HG03558 (cell line): Measurements from ENCODE around the gene C19orf25.
A peak's percentile ranks its signal among the peaks of the same experiment; 100 is the strongest.

Source experiments
- ATAC-seq: cut with Tn5 transposase; IDR thresholded peaks from one replicate; pipeline ENCODE4 v1.9.1; 2021; ENCODE audit warnings: moderate number of reproducible peaks; ENCODE audit not compliant: unreplicated experiment; ENCODE audit errors: extremely low read depth

Gene C19orf25

DNA sequence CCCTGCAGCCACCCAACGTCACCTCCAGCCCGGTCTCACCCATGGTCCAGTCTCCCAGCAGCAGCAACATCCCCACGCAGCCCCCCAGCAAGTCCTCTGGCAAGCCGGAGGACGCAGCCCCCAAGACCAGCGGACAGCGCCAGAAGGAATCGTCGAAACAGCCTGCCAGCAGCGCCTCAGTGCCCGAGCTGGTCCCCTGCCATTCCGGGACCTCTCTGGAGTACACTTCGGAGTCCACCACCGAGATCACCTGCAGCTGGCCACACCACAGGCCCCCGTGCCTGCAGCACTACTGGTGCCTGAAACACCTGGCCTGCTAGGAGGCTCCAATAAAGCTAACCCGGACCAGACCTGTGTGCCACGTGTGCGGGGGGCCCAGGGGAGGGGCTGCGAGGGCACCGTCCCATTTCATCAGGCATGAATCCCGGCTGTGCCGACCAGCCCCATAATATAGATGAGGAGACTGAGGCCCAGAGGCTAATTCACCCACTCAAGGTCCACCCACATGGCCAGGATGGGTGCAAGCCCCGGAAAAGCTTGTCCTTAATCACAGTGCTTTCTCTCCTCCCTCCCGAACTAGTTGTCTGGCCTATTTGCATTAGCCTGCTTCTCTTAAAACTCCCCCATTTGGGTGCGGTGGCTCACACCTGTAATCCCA, 18.7 kb upstream of the C19orf25 start:
- no peak for ATAC-seq

DNA sequence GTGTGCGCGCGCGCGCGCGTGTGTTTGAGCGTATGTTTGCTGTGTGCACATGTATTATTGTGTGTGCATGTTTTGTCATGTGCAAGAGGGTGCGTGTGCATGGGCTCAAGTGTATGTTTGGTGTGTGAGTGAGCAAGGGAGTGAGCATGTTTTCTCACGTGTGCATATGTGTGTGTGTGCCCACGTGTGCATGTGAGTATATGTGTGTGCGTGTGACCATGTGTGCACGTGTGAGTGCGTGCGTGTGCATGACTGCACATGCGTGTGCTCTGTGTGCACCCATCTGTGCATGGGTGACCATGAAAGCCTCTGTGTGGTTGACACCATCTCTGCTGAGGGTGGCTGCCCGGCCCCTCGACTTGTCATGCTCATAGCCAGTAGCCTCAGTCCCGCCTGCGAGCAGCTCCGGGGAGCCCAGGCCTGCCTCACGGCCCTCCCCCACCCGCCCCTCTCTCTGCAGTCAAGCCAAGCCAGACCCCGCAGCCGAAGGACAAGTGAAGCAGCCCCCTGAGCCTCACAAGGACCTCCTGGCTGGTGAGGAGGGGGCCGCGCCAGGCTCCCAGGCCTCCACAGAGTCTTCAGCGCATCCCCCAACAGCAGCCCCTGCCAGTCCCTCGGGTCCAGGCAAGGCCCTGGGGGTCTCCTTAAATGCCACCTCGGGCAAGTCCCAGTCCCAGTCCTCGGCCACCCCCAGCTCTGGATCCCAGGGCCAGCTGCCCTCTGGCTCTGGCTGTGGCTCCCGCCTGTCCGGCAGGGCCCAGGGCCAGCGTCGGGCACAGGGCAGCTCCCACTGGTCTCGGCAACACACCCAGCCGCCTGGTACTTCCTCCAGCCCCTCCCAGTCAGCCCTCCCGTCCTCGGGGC, 17.9 kb upstream of the C19orf25 start:
- ATAC-seq: no peak

DNA sequence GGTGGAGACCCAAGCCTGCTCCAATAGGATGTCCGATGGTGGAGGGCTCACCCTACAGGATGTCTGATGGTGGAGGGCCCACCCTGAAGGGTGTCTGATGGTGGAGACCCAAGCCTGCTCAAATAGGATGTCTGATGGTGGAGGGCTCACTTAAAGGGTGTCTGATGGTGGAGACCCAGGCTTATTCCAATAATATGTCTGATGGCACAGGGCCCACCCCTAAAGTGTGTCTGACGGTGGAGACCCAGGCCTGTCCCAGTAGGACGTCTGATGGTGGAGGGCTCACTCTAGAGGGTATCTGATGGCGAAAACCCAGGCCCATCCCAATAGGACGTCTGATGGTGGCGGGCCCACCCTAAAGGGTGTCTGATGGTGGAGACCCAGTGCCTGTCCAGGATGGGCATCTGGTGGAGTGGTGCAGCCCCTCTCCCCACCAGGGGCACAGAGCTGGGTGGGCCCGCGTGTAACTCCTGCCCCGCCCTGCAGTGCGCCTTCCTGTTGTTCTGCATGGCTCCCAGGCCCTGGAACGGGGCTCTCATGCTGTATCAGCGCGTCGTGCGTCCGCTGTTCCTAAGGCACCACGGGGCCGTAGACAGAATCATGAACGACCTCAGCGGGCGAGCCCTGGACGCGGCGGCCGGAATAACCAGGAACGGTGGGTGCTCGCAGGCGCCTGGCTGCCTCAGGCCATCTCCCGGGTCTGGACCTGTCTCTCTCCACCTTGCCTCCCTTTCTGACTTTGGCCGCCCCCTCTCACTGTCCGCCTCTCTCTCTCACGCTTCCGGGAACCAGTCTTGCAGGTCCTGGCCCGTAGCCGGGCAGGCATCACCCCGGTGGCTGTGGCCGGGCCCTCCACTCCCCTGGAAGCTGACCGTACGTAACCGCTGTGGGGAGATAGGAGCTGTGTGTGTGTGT, 17.0 kb upstream of the C19orf25 start:
- no peak for ATAC-seq

DNA sequence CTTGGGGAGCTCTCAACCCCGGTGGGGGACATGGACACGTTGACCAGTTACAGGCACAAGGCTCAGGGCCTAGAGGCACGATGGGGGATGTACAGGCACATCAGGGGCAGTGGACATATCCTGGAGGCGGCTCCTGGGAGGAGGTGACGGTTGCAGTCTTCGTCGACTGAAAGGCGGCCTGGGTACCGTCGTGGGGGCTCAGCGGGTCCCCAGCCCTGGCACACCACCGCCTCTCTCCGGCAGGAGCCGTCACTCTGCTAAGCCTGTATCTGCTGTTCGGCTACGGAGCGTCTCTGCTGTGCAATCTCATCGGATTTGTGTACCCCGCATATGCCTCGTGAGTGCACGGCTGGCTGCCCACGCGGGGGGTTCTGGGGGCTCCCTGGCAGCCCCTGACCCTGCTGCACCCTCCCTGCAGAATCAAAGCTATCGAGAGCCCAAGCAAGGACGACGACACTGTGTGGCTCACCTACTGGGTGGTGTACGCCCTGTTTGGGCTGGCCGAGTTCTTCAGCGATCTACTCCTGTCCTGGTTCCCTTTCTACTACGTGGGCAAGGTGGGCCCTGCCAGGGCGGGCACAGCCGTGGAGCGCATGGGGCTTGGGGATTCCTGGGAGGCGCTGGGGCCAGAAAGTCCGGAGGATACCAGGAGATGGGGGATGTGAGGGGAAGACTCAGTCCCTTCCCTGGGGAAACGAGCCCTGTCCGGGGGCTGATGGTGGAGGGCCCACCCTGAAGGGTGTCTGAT, 16.2 kb upstream of the C19orf25 start:
- ATAC-seq: no peak

DNA sequence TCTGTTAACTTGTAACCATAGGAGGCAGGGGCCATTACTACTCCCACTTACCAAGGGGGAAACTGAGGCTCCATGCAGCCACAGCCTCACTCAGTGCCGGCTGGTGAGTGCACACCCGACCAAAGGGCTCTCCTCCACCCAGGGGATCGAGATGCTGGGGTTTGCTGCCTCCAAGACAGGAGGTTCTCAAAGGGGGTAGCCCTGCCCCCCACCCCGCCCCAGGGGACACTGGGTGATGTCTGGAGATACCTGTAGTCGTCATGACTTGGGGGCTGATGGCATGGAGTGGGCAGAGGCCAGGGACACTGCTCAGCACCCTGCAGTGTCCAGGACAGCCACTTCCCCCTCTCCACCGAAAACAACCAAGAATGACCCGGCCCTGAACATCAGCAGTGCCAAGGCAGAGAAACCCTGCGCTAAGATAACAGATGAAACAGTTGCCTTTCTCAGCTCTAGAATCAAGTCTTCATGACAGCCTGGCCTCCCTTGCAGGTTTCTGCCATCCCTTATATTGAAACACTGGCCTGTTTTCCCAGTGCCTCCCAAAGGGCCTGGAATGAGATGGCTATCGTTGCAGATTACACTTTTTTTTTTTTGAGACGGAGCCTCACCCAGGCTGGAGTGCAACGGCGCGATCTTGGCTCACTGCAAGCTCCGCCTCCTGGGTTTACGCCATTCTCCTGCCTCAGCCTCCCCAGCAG, 15.2 kb upstream of the C19orf25 start:
- no peak for ATAC-seq

DNA sequence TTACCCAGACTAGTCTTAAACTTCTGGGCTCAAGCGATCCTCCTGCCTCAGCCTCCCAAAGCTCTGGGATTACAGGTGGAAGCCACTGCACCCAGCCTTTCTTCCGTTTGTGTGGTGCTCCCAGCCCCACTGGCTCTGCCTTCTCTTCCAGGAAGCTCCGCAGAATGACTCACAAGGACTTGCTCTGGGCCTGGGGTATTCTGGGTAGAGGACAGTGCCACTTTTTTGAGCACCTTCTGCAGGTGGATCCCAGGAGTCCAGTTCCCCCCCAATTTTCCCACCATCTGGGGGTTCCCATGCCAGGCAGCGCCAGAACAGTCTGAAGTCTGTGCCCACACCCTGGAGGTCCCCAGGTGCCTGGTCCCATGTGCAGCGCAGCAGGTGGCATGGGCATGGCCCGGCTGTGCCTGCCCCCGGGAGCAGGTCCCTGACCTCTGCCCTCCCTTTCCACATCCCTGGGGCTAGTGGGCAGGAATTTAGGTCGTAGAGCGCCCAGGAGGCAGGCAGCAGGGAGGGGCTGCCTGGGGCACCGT, 13.5 kb upstream of the C19orf25 start:
- no peak for ATAC-seq

DNA sequence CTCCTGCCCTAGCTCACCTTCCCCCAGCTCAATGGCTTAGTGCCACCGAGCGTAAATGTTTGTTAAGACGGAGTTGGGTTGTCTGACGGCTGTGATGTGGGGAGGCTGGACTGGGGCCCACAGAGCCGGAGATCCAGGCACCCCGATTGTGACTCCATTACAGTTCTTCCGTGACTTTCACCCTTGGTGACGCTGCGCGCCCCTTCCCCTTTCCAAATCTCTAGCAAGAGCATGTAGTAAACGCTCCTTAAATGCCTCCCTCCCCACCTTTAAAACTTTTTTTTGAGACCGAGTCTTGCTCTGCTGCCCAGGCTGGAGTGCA, 12.8 kb upstream of the C19orf25 start:
- ATAC-seq: no peak

DNA sequence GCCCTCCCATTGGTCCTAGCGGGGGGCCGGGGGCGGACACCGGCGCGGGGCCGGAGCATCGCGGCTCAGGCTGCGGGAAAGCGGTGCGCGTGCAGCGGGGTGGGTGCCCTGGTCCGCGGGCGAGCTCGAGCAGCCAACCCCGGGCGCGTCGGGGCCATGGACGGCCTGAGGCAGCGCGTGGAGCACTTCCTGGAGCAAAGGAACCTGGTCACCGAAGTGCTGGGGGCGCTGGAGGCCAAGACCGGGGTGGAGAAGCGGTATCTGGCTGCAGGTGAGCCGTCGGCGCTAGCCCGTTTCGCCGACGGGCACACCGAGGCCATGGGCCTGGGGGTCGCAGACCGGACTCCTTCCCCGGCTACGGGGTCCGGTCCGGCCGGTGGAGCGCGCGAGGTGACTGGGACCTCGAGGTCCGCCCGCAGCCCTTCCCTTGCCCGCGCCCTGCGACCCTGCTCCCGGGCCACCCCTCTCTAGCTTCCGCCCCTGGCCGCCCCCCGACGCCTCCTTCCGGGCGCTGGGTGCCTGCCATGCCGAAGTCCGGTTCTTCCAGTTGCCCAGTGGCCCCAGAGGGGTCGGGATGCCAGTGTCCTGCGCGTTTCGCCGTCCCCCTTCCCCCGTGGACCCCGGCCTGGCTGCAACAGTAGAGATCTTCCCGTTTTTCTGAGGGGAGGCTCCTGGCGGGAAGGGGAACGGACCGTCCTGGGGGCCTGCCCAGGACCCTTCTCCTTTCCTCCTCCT, 12.3 kb upstream of the C19orf25 start, which contains the start of gene REEP6:
TSS of gene REEP6 (plus strand) at position 68 of the 735 bp plus-strand sequence. CDS start at position 157, 89 bp downstream.
- no peak for ATAC-seq

DNA sequence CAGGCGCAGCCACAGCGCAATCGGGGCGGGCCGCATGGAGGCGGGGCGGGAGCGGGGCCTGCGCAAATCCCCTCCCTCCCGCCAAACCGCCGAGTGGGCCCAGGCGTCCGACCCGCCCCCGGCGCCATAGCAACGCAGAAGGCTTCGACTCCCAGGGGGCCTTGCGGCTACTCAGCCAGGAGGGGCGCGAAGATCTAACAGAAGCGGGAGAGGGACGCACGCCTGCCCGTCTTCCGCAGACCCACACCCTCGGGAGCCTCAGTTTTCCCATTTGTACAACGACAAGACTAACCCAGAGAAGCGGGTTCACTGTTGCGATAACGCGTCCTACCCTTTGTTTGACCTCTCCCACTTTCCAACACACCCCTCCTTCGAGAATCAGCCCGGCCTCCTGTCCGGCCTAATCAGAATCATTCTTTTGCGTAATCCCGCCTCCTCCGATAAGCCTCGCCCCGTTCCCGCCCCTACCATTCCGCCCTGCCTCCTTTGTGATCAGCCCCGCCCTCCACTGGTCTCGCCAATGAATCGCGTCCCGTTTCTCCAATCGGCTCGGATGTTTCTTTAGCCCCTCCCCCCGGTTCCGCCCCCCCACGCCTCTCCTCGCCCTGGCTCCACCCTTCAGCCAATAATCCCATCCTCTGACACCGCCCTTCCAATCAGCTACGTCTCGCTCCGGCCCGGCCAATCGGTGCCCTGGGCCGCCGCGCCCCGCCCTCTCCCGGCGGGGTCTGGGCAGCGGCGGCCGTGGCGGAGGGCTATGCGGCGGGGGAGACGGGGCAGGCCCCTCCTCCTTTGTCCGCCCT, 11.5 kb upstream of the C19orf25 start, which contains the start of gene PCSK4:
TSS of gene PCSK4 (minus strand) at position 40 of the 803 bp plus-strand sequence. CDS start at position 36, 4 bp downstream.
- peak; percentile 55 for ATAC-seq

DNA sequence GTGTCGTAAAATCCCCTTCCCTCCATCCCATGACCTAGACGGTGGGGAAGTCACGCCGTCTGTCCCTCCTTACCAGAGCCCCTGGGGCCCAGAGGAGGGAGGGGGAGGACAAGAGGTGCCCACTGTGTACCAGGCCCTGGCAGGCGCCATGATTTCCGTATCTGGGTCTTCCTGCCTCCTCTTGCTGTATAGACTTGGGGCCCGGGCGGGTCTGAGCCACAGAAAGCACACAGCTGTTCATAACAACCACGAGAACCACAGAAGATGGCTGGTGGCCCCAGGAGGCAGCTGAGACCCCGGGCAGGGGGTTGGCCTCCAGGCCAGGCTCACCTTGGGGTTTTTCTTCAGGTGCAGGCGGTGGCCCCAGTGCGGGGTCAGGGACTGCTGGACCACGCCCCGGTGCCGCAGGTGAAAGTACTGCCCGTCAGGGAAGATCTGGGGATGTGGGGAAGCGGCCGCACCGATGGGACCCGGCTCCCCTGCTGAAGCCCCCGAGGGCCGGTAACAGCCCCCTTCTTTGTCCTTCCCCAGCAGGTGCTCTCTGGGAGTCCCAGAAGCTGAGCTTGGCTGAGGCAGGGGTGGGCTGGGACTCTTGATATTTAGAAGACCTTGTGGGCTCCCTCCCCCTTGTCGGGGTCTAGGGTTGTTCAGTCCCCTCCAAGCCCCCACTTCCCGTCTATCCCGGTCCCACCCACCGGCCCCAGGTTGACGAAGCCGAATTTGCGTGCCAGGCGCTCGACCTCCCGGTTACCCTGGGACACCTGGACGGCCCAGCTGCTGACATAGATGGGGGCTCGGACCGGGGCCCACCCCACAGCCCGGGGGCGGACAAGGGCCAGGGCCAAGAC, 10.7 kb upstream of the C19orf25 start:
- no peak for ATAC-seq

DNA sequence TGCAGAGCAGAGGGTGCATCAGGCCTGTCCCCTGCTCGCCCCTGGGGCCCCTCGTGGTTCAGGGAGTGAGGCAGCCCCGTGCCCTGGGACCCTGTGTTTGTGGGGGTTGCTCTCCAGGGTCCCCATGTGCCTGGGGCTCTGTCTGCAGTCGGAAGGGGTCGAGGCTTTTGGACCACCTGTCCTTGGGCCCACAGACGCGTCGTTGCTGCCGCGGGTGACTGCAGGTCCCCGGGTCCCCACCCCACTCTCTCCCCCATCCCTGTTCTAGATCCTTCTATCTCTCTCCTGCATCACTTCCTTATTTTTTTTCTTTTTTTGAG, 9.2 kb upstream of the C19orf25 start:
- ATAC-seq: no peak

DNA sequence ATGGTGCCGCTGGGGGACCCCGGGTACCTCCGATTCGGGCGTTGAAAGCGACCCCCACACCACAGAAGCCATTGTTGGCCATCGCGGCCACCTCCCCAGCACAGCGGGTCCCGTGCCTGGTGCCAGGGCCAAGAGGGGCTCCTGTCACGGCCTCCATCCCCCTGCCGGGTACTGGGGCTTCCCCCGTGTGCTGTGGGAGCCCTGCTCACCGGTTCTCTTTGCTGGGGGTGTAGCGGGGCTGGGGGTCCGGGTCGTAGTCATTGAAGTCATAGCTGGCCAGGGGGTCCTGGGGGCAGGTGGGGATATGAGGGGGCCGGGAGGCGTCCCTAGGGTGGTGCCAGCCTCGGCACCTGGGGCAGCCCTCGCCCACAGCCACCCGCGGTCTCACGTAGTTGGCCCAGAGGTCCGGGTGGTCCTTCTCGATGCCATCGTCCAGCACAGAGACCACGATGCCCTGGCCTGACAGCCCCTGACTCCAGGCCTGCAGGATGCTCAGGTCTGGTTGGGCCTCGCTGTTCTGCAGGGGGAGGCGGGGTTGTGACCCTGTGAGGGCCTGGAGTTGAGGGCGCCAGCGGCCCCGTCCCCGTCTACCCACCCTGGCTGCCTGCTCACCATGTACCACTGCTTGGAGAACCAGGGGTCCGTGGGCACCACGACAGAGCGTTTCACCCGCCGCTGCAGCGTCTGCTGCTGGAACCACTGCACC, 8.7 kb upstream of the C19orf25 start:
- no peak for ATAC-seq

DNA sequence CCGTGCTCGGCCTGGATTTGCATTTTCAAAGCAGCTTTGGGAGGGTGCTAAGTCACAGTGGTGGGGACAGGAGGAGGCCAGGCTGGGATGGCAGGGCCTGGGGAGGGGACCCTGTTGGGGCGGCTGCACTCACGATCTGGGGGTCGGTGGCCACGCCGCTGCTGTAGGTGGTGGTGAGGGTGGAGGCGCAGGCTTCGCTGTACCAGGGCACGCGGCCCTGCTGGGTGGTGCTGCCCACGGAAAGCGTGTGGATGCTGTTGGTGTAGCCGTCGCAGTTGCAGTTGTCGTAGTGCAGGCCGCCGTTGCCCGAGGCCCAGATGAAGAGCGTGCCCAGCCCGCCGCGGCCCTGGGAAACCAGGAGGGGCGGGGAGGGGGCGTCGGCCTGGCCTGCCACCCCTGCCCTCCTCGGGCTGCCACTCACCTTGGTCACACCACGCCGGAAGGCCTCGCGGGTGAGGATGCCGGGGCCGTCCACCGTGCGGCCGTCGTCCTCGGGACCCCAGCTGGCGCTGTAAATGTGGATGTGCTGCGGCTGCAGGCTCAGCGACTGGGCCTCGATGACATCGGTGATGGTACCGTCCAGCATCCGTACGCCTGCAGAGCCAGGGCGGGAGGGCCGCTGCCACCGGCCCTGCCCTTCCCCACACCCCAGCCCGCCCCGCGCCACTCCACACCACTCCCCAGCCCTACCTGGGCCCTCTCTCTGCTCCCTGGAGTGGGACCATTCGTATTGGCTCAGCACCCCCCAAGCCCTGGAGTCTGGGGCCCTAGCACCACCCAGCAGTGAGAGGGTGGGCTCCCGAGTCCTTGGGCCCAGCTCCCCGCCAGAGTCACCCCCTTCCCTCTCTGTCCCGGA, 7.9 kb upstream of the C19orf25 start:
- ATAC-seq: no peak

DNA sequence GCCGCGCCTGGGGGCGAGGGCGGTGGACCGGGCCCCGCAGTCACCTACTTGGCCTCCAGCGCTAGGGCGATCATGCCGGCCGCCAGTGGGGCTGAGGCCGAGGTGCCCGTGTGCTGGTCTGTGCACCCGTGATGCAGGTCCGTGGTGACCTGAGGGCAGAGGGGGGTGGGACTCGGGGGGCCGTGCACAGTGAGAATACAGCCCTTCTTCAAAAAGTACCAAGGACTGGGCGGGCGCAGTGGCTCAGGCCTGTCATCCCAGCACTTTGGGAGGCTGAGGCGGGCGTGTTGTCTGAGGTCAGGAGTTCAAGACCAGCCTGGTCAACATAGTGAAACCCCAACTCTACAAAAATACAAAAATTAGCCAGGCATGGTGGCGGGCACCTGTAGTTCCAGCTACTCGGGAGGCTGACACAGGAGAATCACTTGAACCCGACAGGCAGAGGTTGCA, 5.0 kb upstream of the C19orf25 start:
- ATAC-seq: no peak
